PFSK-1 (cell line): ENCODE measurements around the gene UHMK1.

Experiments used
- POLR2AphosphoS5 ChIP-seq: IDR thresholded peaks from 2 replicates; pipeline ENCODE4 v1.6.1; 2012; ENCODE audit warnings: low read depth, mild to moderate bottlenecking, control low read depth, low read length, moderate library complexity
- TAF1 ChIP-seq: IDR thresholded peaks from 2 replicates; pipeline ENCODE4 v1.6.1; 2012; ENCODE audit warnings: low read length, control low read depth, borderline replicate concordance; ENCODE audit not compliant: insufficient read depth

DNA sequence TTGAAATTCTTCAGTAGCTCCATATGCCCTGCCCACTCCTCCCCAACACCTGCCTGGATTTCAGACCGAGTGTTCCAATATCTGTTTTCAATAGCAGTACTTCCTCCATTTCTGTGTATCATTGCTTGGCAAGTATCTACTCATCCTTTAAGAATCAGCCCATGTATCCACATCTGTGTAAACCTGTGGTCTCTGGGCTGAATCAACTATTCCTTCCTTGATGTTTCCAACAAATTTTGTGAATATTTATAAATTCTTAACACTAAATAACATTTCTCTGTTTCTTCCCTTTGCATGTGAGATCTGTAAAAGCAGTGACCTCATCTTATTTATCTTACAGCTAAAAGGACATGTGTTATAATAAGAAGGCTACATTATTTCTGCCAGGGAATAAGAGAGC is 37.9 kb downstream of the UHMK1 start:
- TF ChIP-seq POLR2AphosphoS5, result no peak
- TF ChIP-seq TAF1, result no peak
